Measurements from ENCODE around the gene SLC9B2. TPM values are rescaled to one million over a fixed set of nuclear protein-coding genes. Genes with fewer than 3 reads are reported as not detected.

The SLC9B2 gene, protein sequence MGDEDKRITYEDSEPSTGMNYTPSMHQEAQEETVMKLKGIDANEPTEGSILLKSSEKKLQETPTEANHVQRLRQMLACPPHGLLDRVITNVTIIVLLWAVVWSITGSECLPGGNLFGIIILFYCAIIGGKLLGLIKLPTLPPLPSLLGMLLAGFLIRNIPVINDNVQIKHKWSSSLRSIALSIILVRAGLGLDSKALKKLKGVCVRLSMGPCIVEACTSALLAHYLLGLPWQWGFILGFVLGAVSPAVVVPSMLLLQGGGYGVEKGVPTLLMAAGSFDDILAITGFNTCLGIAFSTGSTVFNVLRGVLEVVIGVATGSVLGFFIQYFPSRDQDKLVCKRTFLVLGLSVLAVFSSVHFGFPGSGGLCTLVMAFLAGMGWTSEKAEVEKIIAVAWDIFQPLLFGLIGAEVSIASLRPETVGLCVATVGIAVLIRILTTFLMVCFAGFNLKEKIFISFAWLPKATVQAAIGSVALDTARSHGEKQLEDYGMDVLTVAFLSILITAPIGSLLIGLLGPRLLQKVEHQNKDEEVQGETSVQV
- total RNA-seq (10 to 100 TPM; 21.1 to 21.7 TPM), total RNA-seq (11.2 to 104 (median 23.8) reads per million in 172 experiments)
- polyA plus RNA-seq (2013, experiment 1 of 2): 10.4 TPM
- polyA plus RNA-seq (2013, experiment 2 of 2): 11.8 TPM

DNA sequence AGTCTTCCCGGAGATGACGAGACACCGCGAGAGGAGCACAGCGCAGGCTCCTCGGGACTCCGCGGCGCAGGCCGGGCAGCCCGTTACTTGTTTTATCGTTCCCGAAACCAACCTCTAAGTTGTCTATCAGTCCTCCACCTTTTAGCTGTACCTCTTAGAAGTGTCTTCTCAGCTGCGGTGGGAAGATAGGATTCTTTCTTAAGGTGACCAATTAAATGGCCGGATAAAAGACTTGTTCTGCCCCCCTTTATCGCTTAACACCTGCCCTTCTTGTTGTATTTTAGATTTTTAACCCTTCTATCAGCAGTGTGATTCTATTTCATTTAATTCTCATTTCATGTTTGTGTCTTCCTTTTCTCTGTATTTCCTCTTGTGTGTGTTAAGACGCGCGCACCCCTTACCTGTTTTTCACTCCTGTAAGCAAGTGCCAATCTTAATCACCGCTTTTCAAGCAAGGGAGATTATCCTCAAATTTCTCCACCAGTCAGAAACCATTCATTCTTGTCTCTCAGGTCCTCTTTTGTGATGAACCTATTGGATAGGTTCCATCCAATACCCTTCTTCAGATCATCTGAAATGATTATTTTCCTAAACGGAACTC is at the start of gene SLC9B2:
Gene SLC9B2, minus strand, starts transcription at position 15 of the 601 bp plus-strand sequence. CDS start 9,211 bp downstream, outside the sequence.
- peak within 1 kb of the TSS; percentile 81 for H3K4me3 ChIP-seq (ENCODE audit: low read length)
- intact Hi-C loops (cut with DNase I, micrococcal nuclease): loop anchor here (1.0 to 5.0 kb wide), 2 partner anchors 55 to 58 kb away; partner anchors contain the start of gene SLC9B1 (in 1 of the 2)
- H3K4me1 Mint-ChIP-seq (ENCODE audit: low read depth): peaks cover 59% of the 10 kb centered on the region

DNA sequence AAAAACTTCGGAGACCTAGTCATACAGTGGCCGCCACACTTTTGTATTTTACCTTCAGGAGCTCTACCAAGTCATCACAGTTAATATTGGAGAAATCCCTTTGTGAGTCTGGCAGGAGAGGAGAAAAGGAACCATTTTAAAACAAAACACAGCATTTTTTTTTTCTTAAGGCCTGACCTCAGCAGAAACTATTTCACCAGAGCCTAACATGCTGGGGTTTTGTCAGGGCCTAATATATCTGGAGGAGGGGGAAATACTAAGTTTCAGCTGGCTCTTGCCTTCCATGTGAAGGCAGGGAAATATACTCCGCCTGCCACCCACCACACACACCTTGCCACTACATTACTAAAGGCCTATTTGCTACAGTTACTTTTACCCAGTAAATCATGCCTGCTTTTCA is 49.6 kb upstream of the SLC9B2 start:
- no peaks in the 10 kb centered on the region for H3K27me3 Mint-ChIP-seq
- Histone ChIP-seq H3K27ac (ENCODE audit: low read depth in 1 of 2, low read length in 2 of 2) (no peak overlapping the region), H3K4me1 (ENCODE audit: insufficient read depth, low read length) (no peaks in the 10 kb centered on the region), H3K27me3 (ENCODE audit: control insufficient read depth in 1 of 2, insufficient read depth in 2 of 2, low read length in 2 of 2) (no peaks in the 10 kb centered on the region), H3K9me3 (ENCODE audit: control insufficient read depth in 1 of 2, insufficient read depth in 1 of 2, low read length in 2 of 2) (peaks cover 0 to 6% of the 10 kb centered on the region in 2 experiments), H3K36me3 (ENCODE audit: insufficient read depth, low read length) (no peaks in the 10 kb centered on the region), H3K4me3 (ENCODE audit: low read length) (no peak overlapping the region)
- peaks cover 13% of the 10 kb centered on the region for H3K9me3 Mint-ChIP-seq
- TF ChIP-seq, protein P1, sequence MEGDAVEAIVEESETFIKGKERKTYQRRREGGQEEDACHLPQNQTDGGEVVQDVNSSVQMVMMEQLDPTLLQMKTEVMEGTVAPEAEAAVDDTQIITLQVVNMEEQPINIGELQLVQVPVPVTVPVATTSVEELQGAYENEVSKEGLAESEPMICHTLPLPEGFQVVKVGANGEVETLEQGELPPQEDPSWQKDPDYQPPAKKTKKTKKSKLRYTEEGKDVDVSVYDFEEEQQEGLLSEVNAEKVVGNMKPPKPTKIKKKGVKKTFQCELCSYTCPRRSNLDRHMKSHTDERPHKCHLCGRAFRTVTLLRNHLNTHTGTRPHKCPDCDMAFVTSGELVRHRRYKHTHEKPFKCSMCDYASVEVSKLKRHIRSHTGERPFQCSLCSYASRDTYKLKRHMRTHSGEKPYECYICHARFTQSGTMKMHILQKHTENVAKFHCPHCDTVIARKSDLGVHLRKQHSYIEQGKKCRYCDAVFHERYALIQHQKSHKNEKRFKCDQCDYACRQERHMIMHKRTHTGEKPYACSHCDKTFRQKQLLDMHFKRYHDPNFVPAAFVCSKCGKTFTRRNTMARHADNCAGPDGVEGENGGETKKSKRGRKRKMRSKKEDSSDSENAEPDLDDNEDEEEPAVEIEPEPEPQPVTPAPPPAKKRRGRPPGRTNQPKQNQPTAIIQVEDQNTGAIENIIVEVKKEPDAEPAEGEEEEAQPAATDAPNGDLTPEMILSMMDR (IDR thresholded peaks at IDR 0.05): no peak
- no peaks in the 10 kb centered on the region for H3K4me1 Mint-ChIP-seq (ENCODE audit: low read depth)
- H3K4me3 Mint-ChIP-seq: no peak overlapping the region
- ATAC-seq (ENCODE audit: poor library complexity): no peak
- no peak for DNase-seq
- intact Hi-C loops (cut with DNase I, micrococcal nuclease): no loop called here
- POLR2A ChIA-PET: interaction anchor here (1.2 kb wide), 1 partner anchor 25 kb away, joined by 3 read pairs; no protein-coding TSS in a partner anchor
- CTCF ChIA-PET: no interaction called here
- H3K36me3 Mint-ChIP-seq (ENCODE audit: low read depth): peaks cover 22% of the 10 kb centered on the region
- no peak overlapping the region for H3K27ac Mint-ChIP-seq

More for the DNA sequence above, at the start of gene SLC9B2:
- Mint-ChIP-seq H3K36me3 (ENCODE audit: low read depth) (peaks cover 28% of the 10 kb centered on the region), H3K9me3 (no peaks in the 10 kb centered on the region), H3K27me3 (no peaks in the 10 kb centered on the region), H3K4me3 (peak within 1 kb of the TSS; percentile 88), H3K27ac (peak within 1 kb of the TSS; percentile 94)
- Histone ChIP-seq H3K9me3 (ENCODE audit: control insufficient read depth in 1 of 2, insufficient read depth in 1 of 2, low read length in 2 of 2) (no peaks in the 10 kb centered on the region), H3K27ac (ENCODE audit: low read depth in 1 of 2, low read length in 2 of 2) (peak within 1 kb of the TSS; percentile 78 to 88), H3K36me3 (ENCODE audit: insufficient read depth, low read length) (no peaks in the 10 kb centered on the region), H3K4me1 (ENCODE audit: insufficient read depth, low read length) (peaks cover 17% of the 10 kb centered on the region), H3K27me3 (ENCODE audit: control insufficient read depth in 1 of 2, insufficient read depth in 2 of 2, low read length in 2 of 2) (no peaks in the 10 kb centered on the region)
- TF ChIP-seq, protein P1 (IDR thresholded peaks at IDR 0.05): no peak
- ChIA-PET POLR2A (interaction anchor here (0.8 to 2.6 kb wide), 13 partner anchors 12 to 731 kb away, joined by 3 to 24 read pairs (median 6); partner anchors contain the start of genes BDH2, CISD2, MANBA and SLC39A8), CTCF (interaction anchor here (0.9 to 1.6 kb wide), 3 partner anchors 15 to 486 kb away, joined by 3 to 7 read pairs (median 4); partner anchors contain the start of gene UBE2D3)
- peak in 3 of 14 experiments; percentile 14 to 48 (median 38) for DNase-seq
- peak; percentile 52 for ATAC-seq (ENCODE audit: poor library complexity)

DNA sequence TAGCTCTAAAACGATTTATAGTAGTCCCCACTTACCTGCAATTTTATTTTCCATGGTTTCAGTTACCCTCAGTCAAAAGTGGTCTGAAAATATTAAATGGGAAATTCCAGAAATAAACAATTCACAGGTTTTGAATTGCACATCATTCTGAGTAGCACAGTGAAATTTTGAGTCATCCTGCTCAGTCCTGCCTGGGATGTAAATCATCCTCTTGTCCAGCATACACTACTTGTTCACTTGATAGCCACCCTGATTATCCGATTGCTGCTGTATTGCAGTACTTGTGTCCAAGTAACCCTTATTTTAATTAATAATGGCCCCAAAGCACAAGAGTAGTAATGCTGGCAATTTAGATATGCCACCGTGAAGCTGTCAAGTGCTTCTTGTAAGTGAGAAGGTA is 46.6 kb upstream of the SLC9B2 start:
- ChIA-PET CTCF (interaction anchor here (1.4 kb wide), 1 partner anchor 10 kb away, joined by 7 read pairs; no protein-coding TSS in a partner anchor), POLR2A (interaction anchor here (1.0 kb wide), 1 partner anchor 9 kb away, joined by 3 read pairs; no protein-coding TSS in a partner anchor)
- no peak for ATAC-seq (ENCODE audit: poor library complexity)

More for the DNA sequence above, 46.6 kb upstream of the SLC9B2 start:
- no peaks in the 10 kb centered on the region for H3K27me3 ChIP-seq (ENCODE audit: control insufficient read depth in 1 of 2, insufficient read depth in 2 of 2, low read length in 2 of 2)
- peaks cover 0 to under 1% of the 10 kb centered on the region in 2 experiments for H3K9me3 ChIP-seq (ENCODE audit: control insufficient read depth in 1 of 2, insufficient read depth in 1 of 2, low read length in 2 of 2)
- H3K36me3 Mint-ChIP-seq (ENCODE audit: low read depth): peaks cover 16% of the 10 kb centered on the region
- no peak overlapping the region for H3K27ac ChIP-seq (ENCODE audit: low read depth in 1 of 2, low read length in 2 of 2)
- H3K27ac Mint-ChIP-seq: no peak overlapping the region
- H3K4me1 ChIP-seq (ENCODE audit: insufficient read depth, low read length): no peaks in the 10 kb centered on the region
- H3K4me3 ChIP-seq (ENCODE audit: low read length): no peak overlapping the region
- TF ChIP-seq, protein P1 (IDR thresholded peaks at IDR 0.05): no peak
- no peaks in the 10 kb centered on the region for H3K27me3 Mint-ChIP-seq
- DNase-seq: no peak
- intact Hi-C loops (cut with DNase I, micrococcal nuclease): no loop called here
- H3K4me1 Mint-ChIP-seq (ENCODE audit: low read depth): no peaks in the 10 kb centered on the region
- peaks cover 9% of the 10 kb centered on the region for H3K9me3 Mint-ChIP-seq
- H3K4me3 Mint-ChIP-seq: no peak overlapping the region
- H3K36me3 ChIP-seq (ENCODE audit: insufficient read depth, low read length): no peaks in the 10 kb centered on the region

Data from CD4-positive, alpha-beta T cell (primary cell).